Suprapubic skin (tissue), 4 donors: Measurements from ENCODE around the gene LSM4. TPM values are rescaled to one million over a fixed set of nuclear protein-coding genes. Genes with fewer than 3 reads are reported as not detected.
"Not testable (repeated sequence)": the region's sequence is repeated elsewhere in the genome, so short reads cannot be mapped to it uniquely, and the experiment has no call there.

Experiments used
- DNase-seq, 2 donors: peaks; one replicate each; pipeline ENCODE4 v3.0.0-alpha.2; 2019; ENCODE audit warnings: low spot score in 2 of 2
- H3K27ac ChIP-seq: fragments of 200-600 bp; sonication (generic); one replicate; pipeline ENCODE4 v1.5.1; 2019
- H3K27me3 ChIP-seq: fragments of 200-600 bp; sonication (generic); one replicate; pipeline ENCODE4 v1.5.1; 2019
- H3K36me3 ChIP-seq: fragments of 200-600 bp; sonication (generic); one replicate; pipeline ENCODE4 v1.5.1; 2019
- H3K4me1 ChIP-seq: fragments of 200-600 bp; sonication (generic); one replicate; pipeline ENCODE4 v1.5.1; 2019
- H3K4me3 ChIP-seq: fragments of 200-600 bp; sonication (generic); one replicate; pipeline ENCODE4 v1.5.1; 2019; ENCODE audit warnings: mild to moderate bottlenecking
- H3K9me3 ChIP-seq: fragments of 200-600 bp; sonication (generic); one replicate; pipeline ENCODE4 v1.5.1; 2019
- EP300 ChIP-seq: sonication (generic); formaldehyde crosslinking; IDR thresholded peaks from one replicate; pipeline ENCODE4 v1.6.1; 2017; ENCODE audit warnings: antibody characterized with exemption
- POLR2A ChIP-seq, 2 donors: fragments of 450-650 bp; IDR thresholded peaks; one replicate each; pipeline ENCODE4 v1.6.1; 2017; ENCODE audit warnings: antibody characterized with exemption in 2 of 2, mild to moderate bottlenecking in 2 of 2, moderate library complexity in 2 of 2
- POLR2AphosphoS5 ChIP-seq, 3 donors: sonication (generic); formaldehyde crosslinking; IDR thresholded peaks; one replicate each; pipeline ENCODE4 v1.6.1; 2017; ENCODE audit warnings: antibody characterized with exemption in 3 of 3
- WGBS: methylation state at CpG from one replicate; pipeline ENCODE4 v1.1.5; 2018; 5-methylcytosine and 5-hydroxymethylcytosine counted together
- total RNA-seq, 4 donors: library from RNA; depleted of rRNA; stranded (reverse); fragments of >200 nt; gene quantifications; one replicate each; pipeline ENCODE4 v1.1.0, GENCODE V29; 2016
- TF ChIP-seq, protein P1 (sequence below), 2 donors: fragments of 200-600 bp in 1 of 2; fragments of 450-650 bp in 1 of 2; sonication (generic) in 1 of 2; IDR thresholded peaks; one replicate each; pipeline ENCODE4 v1.5.1; 2016 to 2019; ENCODE audit warnings: antibody characterized with exemption in 2 of 2, mild to moderate bottlenecking in 1 of 2, moderate library complexity in 1 of 2

The LSM4 gene
- total RNA-seq, 4 donors from 2014 or later, result 53.1 to 115 (median 103) TPM

GRCh38 chr19:18363787-18364186 is 40.9 kb upstream of the LSM4 start:
- DNase-seq, result no peak
- peaks cover 11% of the 10 kb centered on the region for H3K4me1 ChIP-seq
- WGBS, result 79% methylated on average over 6 of the region's 6 CpGs
- TF ChIP-seq POLR2AphosphoS5 (IDR thresholded peaks at IDR 0.05) (no peak), POLR2A (IDR thresholded peaks at IDR 0.05) (no peak), EP300 (no peak)
- TF ChIP-seq, protein P1, sequence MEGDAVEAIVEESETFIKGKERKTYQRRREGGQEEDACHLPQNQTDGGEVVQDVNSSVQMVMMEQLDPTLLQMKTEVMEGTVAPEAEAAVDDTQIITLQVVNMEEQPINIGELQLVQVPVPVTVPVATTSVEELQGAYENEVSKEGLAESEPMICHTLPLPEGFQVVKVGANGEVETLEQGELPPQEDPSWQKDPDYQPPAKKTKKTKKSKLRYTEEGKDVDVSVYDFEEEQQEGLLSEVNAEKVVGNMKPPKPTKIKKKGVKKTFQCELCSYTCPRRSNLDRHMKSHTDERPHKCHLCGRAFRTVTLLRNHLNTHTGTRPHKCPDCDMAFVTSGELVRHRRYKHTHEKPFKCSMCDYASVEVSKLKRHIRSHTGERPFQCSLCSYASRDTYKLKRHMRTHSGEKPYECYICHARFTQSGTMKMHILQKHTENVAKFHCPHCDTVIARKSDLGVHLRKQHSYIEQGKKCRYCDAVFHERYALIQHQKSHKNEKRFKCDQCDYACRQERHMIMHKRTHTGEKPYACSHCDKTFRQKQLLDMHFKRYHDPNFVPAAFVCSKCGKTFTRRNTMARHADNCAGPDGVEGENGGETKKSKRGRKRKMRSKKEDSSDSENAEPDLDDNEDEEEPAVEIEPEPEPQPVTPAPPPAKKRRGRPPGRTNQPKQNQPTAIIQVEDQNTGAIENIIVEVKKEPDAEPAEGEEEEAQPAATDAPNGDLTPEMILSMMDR (IDR thresholded peaks at IDR 0.05), result no peak
- H3K27ac ChIP-seq, result no peak overlapping the region
- no peak overlapping the region for H3K4me3 ChIP-seq
- H3K9me3 ChIP-seq, result no peaks in the 10 kb centered on the region
- no peaks in the 10 kb centered on the region for H3K27me3 ChIP-seq
- H3K36me3 ChIP-seq, result peaks cover 11% of the 10 kb centered on the region

DNA sequence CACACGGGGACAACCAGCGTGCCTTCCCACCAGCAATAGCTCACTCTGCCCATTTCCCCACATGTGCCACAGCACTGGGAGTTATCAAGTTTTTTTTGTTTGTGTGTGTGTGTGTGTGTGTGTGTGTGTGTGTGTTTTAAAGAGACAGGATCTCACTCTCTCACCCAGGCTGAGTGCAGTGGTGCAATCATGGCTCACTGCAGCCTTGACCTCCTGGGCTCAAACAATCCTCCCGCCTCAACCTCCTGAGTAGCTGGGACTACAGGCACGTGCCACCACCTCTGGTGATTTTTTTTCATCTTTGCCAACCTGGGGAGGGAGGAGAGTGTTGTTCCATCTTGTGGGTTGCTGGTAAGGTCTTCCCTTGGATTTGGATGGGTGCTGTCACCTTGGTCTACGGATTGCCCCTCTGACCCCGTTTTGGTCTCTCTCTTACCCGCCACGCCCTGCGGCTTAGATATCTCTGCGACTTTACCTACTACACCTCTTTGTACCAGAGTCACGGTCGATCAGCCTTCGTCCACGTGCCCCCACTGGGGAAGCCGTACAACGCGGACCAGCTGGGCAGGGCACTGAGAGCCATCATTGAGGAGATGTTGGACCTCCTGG is 40.2 kb upstream of the LSM4 start:
- TF ChIP-seq POLR2AphosphoS5 (IDR thresholded peaks at IDR 0.05) (no peak), POLR2A (IDR thresholded peaks at IDR 0.05) (no peak), EP300 (no peak)
- TF ChIP-seq, protein P1 (IDR thresholded peaks at IDR 0.05), result no peak
- Histone ChIP-seq H3K4me1 (peaks cover 11% of the 10 kb centered on the region), H3K9me3 (no peaks in the 10 kb centered on the region), H3K27me3 (no peaks in the 10 kb centered on the region), H3K36me3 (peaks cover 11% of the 10 kb centered on the region), H3K27ac (no peak overlapping the region), H3K4me3 (no peak overlapping the region)
- no peak for DNase-seq
- 91% methylated on average over 15 of the region's 17 CpGs for WGBS

GRCh38 chr19:18361646-18362045 is 38.8 kb upstream of the LSM4 start:
- H3K27ac ChIP-seq, result no peak overlapping the region
- no peak for DNase-seq
- peaks cover 11% of the 10 kb centered on the region for H3K4me1 ChIP-seq
- WGBS, result 96% methylated on average over 8 of the region's 8 CpGs
- H3K4me3 ChIP-seq, result no peak overlapping the region
- no peaks in the 10 kb centered on the region for H3K27me3 ChIP-seq
- H3K36me3 ChIP-seq, result peaks cover 25% of the 10 kb centered on the region
- no peaks in the 10 kb centered on the region for H3K9me3 ChIP-seq
- TF ChIP-seq, protein P1 (IDR thresholded peaks at IDR 0.05), result no peak
- TF ChIP-seq EP300 (no peak), POLR2AphosphoS5 (IDR thresholded peaks at IDR 0.05) (no peak), POLR2A (IDR thresholded peaks at IDR 0.05) (no peak)

GRCh38 chr19:18357041-18357440 is 34.2 kb upstream of the LSM4 start:
- Histone ChIP-seq H3K27ac (no peak overlapping the region), H3K27me3 (no peaks in the 10 kb centered on the region), H3K9me3 (no peaks in the 10 kb centered on the region), H3K36me3 (peaks cover 33% of the 10 kb centered on the region), H3K4me1 (no peaks in the 10 kb centered on the region), H3K4me3 (no peak overlapping the region)
- no peak for DNase-seq
- 95% methylated on average over 3 of the region's 3 CpGs for WGBS
- TF ChIP-seq, protein P1 (IDR thresholded peaks at IDR 0.05), result no peak
- no peak for TF ChIP-seq EP300
- no peak for TF ChIP-seq POLR2AphosphoS5 (IDR thresholded peaks at IDR 0.05)
- no peak for TF ChIP-seq POLR2A (IDR thresholded peaks at IDR 0.05)

DNA sequence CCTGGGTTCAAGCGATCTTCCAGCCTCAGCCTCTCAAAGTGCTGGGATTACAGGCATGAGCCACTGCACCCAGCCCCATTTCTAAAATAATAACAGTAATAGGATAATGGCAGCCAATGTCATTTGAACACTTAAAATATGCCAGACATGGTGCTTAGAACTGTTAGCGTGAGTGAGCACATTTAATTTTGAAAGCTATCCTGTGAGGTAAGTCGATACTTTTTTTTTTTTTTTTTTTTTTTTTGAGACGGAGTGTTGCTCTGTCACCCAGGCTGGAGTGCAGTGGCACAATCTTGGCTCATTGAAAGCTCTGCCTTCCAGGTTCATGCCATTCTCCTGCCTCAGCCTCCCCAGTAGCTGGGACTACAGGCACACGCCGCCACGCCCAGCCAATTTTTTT is 31.9 kb upstream of the LSM4 start:
- H3K4me1 ChIP-seq, H3K27ac ChIP-seq, H3K27me3 ChIP-seq, H3K4me3 ChIP-seq, H3K9me3 ChIP-seq, DNase-seq: not testable (repeated sequence)
- WGBS, result 93% methylated on average over 7 of the region's 7 CpGs
- H3K36me3 ChIP-seq, result peaks cover 30% of the 10 kb centered on the region
